Mucosa of stomach (tissue), 1 donor: ENCODE data around the gene PAK4.

Source experiments
- H3K27me3 ChIP-seq: one replicate; pipeline ENCODE4 v1.7.0; 2013; ENCODE audit warnings: mild to moderate bottlenecking, low read length; ENCODE audit not compliant: control insufficient read depth, insufficient read depth
- H3K36me3 ChIP-seq: one replicate; pipeline ENCODE4 v1.7.0; 2013; ENCODE audit warnings: low read length; ENCODE audit not compliant: control insufficient read depth, insufficient read depth
- H3K4me1 ChIP-seq: one replicate; pipeline ENCODE4 v1.7.0; 2013; ENCODE audit warnings: mild to moderate bottlenecking, low read length; ENCODE audit not compliant: control insufficient read depth, insufficient read depth
- H3K4me3 ChIP-seq: one replicate; pipeline ENCODE4 v1.7.0; 2013; ENCODE audit warnings: low read length
- H3K9ac ChIP-seq: one replicate; pipeline ENCODE4 v1.7.0; 2013; ENCODE audit warnings: mild to moderate bottlenecking, low read length, moderate library complexity
- H3K9me3 ChIP-seq: one replicate; pipeline ENCODE4 v1.7.0; 2013; ENCODE audit warnings: mild to moderate bottlenecking, low read length, moderate library complexity; ENCODE audit not compliant: control insufficient read depth
- donor health status: Pancreatic carcinoma.

The PAK4 gene

DNA sequence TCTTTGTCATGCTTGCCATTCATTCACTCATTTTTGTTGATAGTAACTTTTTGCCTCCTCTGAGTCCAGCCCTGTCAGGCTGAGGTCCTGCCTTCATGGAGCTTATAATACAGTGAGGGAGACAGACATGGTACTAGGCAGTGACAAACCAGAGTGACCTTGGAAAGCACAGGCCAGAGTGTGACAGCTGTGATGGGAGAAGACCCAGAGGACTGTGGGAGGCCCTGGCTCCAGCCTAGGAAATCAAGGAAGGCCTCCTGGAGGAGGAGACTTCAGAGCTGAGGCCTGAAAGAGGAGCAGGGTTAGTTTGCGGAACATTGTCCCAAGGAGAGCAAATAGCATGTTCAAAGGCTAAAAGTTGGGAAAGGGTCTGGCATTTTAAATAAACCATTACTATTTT is 20.5 kb downstream of the PAK4 start:
- Histone ChIP-seq H3K4me3 (no peak overlapping the region), H3K9me3 (no peaks in the 10 kb centered on the region), H3K27me3 (no peaks in the 10 kb centered on the region), H3K36me3 (no peaks in the 10 kb centered on the region), H3K9ac (no peak overlapping the region), H3K4me1 (peaks cover 27% of the 10 kb centered on the region)

DNA sequence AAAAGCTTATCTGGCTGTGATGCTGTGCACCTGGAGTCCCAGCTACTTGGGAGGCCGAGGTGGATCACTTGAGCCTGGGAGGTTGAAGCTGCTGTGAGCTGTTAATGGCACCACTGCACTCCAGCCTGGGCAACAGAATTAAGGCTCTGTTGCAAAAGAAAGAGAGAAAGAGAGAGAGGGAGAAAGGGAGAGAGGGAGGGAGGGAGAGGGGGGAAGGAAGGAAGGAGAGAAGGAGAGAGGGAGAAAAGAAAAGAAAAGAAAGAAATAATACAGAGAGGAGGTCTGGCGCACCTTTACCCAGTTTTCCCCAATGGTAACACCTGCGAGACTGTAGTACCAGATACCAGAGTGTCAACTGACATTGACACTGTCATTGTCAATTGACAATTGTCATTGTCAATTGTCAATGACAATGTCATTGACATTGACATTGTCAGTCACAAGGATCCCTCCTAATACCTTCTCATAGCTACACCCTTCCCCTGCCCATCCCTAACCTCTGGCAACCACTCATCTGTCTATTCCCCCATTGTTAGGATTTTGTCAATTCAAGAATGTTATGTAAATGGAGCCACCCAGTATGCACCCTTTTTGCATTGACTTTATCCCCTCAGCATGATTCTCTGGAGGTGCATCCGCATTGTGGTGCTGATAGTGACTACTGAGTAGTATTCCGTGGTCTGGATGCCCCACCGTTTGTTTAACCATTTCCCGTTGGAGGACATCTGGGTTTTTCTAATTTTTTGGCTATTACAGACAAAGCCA is 21.3 kb downstream of the PAK4 start:
- H3K36me3 ChIP-seq = no peaks in the 10 kb centered on the region
- H3K9ac ChIP-seq = no peak overlapping the region
- no peaks in the 10 kb centered on the region for H3K9me3 ChIP-seq
- H3K27me3 ChIP-seq = no peaks in the 10 kb centered on the region
- peaks cover 27% of the 10 kb centered on the region for H3K4me1 ChIP-seq
- no peak overlapping the region for H3K4me3 ChIP-seq

DNA sequence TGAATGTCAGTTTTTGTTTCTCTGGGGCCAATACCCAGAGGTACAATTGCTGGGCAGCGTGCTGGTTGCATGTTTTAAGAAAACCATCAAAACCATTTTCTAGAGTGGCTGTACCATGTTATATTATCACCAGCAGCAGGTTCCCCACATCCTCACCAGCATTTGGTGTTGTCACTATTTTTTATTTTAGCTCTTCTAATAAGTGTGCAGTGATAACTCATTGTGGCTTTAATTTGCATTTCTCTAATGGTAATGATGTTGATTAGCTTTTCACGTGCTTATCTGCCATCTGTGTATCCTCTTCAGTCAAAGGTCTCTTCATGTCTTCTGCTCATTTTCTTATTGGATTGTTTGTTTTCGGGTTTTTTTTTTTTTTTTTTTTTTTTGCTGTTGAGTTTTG is 21.9 kb downstream of the PAK4 start:
- H3K27me3 ChIP-seq = no peaks in the 10 kb centered on the region
- H3K4me1 ChIP-seq = peaks cover 27% of the 10 kb centered on the region
- no peaks in the 10 kb centered on the region for H3K36me3 ChIP-seq
- no peaks in the 10 kb centered on the region for H3K9me3 ChIP-seq
- no peak overlapping the region for H3K9ac ChIP-seq
- no peak overlapping the region for H3K4me3 ChIP-seq

DNA sequence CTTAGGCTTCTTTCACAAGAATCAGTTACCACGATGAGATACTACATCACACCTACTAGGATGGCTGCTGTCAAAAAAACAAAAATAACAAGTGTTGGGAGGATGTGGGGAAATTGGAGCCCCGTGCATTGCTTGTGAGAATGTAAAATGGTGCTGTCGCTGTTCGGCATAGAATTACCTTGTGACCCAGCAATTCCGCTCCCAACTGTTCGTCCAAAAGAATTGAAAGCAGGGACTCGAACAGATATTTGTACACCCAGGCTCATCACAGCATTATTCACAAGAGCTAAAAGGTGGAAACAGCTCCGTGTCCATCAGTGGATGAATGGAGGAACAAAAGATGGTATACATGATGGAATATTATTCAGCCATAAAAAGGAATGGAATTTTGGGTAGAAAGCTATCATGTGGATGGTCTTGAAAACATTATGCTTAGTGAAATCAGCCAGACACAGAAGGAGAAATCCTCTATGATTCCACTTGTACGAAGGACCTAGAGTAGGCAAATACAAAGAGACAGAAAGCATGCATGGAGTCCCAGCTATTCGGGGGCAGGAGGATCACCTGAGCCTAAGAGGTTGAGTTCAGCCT is 23.4 kb downstream of the PAK4 start:
- Histone ChIP-seq H3K27me3 (no peaks in the 10 kb centered on the region), H3K9ac (no peak overlapping the region), H3K4me3 (no peak overlapping the region), H3K36me3 (no peaks in the 10 kb centered on the region), H3K4me1 (peaks cover 30% of the 10 kb centered on the region), H3K9me3 (no peaks in the 10 kb centered on the region)

DNA sequence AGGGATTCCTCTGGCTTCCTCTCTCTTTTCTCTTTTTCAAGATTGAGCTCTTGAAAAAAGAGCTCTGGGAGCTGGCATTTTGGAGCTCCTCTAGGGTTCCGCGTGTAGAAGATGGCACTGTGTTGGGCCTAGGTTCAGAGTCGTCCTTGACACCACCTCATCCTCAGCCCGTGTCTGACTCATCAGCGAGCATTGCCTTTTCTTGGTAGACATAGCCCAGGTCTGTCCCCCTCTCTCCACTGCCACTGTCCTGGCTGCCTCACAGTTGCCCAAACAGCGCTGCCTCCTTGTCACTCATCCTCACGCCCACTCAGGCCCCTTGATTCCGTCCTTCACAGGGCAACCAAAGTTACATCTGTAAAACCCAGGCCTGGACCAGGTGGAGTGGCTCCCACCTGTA is 24.6 kb downstream of the PAK4 start:
- Histone ChIP-seq H3K4me3 (no peak overlapping the region), H3K27me3 (no peaks in the 10 kb centered on the region), H3K9ac (no peak overlapping the region), H3K4me1 (peaks cover 30% of the 10 kb centered on the region), H3K36me3 (no peaks in the 10 kb centered on the region), H3K9me3 (no peaks in the 10 kb centered on the region)

DNA sequence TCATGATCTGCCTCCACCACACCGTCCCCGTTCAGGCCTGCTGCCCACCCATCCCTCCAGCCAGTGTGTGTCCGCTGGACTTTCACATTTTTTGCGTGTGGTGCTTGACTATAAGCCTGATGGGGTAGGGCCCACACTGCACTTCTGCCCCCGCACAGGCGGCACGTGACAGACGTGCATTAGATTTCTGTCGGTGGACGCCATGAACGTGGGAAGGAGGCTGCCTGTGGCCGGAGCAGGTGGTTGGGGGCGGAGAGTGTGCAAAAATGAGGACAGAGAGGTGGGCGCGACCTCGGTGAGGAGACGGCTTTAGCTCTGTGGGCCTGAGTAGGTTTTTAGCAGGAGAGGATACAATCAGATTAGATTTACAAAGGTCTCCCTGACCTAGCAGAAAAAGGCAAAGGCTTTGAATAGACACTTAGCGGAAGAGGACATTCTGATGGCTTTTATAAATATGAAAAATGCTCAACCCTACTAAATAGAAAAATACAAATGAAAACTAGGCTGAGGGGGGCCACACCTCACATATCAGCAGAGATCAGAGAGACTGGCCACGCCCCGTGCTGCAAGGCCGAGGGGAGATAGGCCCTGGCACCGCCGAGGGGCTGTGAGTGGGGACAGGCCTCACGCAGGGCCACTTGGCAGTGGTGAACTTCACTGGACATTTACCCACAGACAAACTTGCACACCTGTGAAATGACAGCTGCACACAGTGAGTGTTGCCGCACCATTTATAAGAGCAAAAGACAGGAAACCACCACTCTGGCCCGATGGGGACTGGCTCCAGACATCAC is 25.4 kb downstream of the PAK4 start:
- Histone ChIP-seq H3K9ac (no peak overlapping the region), H3K36me3 (no peaks in the 10 kb centered on the region), H3K27me3 (no peaks in the 10 kb centered on the region), H3K4me3 (no peak overlapping the region), H3K9me3 (no peaks in the 10 kb centered on the region), H3K4me1 (peaks cover 30% of the 10 kb centered on the region)

DNA sequence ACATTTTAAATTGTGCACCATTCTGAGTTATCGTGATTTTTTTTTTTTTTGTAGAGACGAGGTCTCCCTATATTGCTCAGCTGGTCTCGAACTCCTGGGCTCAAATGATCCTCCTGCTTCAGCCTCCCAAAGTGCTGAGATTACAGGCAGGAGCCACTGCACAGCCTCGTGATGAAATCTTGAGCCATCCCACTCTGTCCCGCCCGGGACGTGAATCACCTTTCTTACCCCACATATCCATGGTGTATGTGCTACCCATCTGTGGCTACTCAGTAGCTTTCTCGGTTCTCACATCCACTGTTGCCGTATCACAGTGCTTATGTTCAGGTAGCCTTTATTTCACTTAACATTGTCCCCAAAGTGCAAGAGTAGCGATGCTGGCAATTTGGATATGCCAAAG is 26.5 kb downstream of the PAK4 start:
- Histone ChIP-seq H3K4me1 (peaks cover 32% of the 10 kb centered on the region), H3K4me3 (no peak overlapping the region), H3K27me3 (no peaks in the 10 kb centered on the region), H3K36me3 (no peaks in the 10 kb centered on the region), H3K9ac (no peak overlapping the region), H3K9me3 (no peaks in the 10 kb centered on the region)

DNA sequence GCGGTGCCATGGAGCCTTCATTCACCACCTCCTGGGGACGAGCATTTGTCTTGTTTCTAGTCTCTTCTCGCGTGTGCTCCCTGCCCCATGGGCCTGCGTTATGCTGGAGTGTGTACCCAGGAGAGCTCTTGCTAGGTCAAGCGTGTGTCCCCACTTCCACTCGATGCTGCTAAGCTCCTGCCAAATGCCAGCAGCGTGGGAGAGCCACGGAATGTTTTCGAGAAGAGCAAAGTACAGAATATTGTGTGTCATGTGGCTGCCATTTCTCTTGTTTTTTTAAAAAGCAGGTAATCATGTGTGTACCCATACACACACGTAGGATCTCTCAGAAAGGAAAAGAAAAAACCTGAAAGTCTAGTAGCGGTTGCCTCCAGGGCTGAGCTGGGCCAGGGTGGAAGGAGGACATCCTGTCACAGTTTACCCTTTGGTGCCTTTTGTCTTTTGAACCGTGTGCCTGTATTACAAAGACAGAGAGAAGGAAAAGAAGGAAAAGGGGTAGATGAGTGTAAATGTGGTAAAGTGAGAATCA is 28.6 kb downstream of the PAK4 start:
- H3K27me3 ChIP-seq = no peaks in the 10 kb centered on the region
- H3K9ac ChIP-seq = no peak overlapping the region
- H3K36me3 ChIP-seq = no peaks in the 10 kb centered on the region
- peaks cover 52% of the 10 kb centered on the region for H3K4me1 ChIP-seq
- H3K4me3 ChIP-seq = no peak overlapping the region
- no peaks in the 10 kb centered on the region for H3K9me3 ChIP-seq

DNA sequence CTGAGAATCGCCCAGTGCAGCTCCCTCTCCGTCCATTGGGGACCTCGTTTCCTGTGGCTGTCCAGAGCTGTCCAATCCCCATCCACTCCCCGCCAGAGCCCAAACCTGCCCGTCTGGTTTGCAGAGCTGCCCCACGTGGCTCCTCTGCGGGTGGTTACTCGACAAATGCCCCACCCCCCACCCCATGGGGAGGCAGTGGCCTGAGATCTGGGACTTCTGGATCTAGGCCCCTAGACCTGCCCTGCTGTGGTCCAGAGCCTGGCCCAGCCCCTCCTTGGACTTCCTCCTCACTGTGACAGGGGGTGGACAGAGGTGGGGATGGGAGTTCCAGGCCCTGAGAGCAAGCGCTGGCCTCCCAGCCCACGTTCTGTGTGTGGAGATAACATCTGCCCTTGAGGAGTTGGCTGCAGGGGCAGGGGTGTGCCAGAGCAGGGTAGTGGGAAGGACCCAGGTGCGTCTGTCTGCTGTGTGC is 29.1 kb downstream of the PAK4 start:
- Histone ChIP-seq H3K27me3 (no peaks in the 10 kb centered on the region), H3K9me3 (no peaks in the 10 kb centered on the region), H3K9ac (no peak overlapping the region), H3K4me3 (no peak overlapping the region), H3K4me1 (peaks cover 53% of the 10 kb centered on the region), H3K36me3 (no peaks in the 10 kb centered on the region)

DNA sequence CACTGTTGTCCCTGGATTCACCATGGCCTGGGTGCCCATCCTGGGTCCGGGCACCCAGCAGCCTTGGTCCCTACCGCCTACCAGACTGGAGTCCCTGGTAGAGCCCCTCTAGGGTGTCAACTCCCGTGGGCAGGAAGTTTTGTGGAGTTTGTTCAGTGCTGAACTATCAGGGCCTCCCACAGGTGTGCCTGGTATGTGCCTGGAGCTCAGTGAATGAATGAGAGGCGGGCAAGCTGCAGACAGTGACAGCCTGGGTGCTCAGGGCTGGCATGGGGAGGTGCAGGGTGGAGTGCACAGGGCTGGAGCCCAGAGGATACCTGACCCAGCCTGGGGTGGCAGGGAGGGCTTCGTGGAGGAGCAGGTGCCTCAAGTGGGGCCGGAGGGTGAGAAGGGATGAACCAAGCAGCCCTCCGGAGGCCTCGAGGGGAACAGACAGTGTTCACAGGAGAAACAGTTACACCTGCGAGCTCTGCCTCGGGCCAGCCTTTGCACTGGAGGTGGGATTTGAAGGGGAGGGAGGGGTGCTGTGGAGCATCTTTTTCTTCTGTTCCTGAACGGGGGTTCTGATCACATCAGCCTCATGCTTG is 29.6 kb downstream of the PAK4 start:
- Histone ChIP-seq H3K27me3 (no peaks in the 10 kb centered on the region), H3K4me3 (no peak overlapping the region), H3K9ac (no peak overlapping the region), H3K9me3 (no peaks in the 10 kb centered on the region), H3K36me3 (no peaks in the 10 kb centered on the region), H3K4me1 (peaks cover 59% of the 10 kb centered on the region)

DNA sequence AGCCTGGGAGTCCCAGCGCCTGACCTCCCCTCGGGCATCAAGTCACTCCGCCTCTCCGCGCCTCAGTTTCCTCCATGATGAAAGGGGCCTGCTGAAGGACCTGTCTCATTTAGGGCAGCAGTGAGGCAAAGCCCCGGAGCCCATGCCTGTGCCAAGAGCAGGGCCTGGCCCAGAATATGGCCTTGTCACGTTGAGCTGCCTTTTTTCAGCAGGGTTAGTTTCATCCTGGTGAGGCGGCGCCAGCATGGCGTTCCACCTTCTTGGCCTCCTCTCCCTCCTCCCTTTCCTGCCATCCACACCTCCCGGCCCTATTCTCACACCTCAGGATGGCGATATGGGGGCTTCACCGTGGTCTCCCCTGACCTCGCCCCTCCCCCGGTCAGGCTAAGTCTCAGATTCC is 30.2 kb downstream of the PAK4 start:
- no peaks in the 10 kb centered on the region for H3K27me3 ChIP-seq
- peaks cover 64% of the 10 kb centered on the region for H3K4me1 ChIP-seq
- H3K9me3 ChIP-seq = no peaks in the 10 kb centered on the region
- H3K36me3 ChIP-seq = no peaks in the 10 kb centered on the region
- H3K4me3 ChIP-seq = no peak overlapping the region
- no peak overlapping the region for H3K9ac ChIP-seq
